Measurements from ENCODE around the gene ALOX12.
A peak's percentile ranks its signal among the peaks of the same experiment; 100 is the strongest.

GRCh38 chr17:7021993-7022778 is 26.3 kb downstream of the ALOX12 start:
- peak; percentile 56 to 58 for TF ChIP-seq POLR2AphosphoS5 (IDR thresholded peaks at IDR 0.05)
- TF ChIP-seq CTCF (IDR thresholded peaks at IDR 0.05): peak; percentile 92 to 100 (median 93)

Measured in esophagus muscularis mucosa (tissue), 3 donors.